ENCODE results near the gene EBP.

DNA sequence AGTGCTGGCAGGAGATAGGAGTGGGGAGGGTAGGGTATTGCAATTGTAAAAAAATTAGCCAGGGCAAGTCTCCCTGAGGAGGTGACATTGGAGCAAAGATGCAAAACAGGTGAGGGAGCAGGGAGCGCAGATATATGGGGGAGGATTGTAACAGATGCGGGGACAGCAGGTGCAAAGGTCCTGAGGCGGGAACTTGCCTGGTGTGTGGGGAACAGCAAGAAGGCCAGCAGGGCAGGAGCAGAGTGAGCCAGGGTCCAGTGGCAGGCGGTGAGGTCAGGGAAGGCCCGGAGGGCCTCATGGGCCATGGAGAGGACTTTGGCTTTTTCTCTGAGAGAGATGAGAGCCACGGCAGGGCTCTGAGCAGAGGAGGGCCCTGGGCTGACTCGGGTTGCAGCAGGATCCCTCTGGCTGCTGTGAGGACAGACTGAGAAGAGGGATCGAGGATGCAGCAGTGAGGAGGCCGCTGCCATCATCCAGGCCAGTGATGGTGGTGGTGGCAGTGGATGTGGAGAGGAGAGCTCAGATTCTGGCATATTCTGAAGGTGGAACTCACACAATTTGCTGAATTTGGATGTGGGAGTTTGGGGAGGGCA lies 6.6 kb upstream of the EBP start:
- TF ChIP-seq, protein P1, sequence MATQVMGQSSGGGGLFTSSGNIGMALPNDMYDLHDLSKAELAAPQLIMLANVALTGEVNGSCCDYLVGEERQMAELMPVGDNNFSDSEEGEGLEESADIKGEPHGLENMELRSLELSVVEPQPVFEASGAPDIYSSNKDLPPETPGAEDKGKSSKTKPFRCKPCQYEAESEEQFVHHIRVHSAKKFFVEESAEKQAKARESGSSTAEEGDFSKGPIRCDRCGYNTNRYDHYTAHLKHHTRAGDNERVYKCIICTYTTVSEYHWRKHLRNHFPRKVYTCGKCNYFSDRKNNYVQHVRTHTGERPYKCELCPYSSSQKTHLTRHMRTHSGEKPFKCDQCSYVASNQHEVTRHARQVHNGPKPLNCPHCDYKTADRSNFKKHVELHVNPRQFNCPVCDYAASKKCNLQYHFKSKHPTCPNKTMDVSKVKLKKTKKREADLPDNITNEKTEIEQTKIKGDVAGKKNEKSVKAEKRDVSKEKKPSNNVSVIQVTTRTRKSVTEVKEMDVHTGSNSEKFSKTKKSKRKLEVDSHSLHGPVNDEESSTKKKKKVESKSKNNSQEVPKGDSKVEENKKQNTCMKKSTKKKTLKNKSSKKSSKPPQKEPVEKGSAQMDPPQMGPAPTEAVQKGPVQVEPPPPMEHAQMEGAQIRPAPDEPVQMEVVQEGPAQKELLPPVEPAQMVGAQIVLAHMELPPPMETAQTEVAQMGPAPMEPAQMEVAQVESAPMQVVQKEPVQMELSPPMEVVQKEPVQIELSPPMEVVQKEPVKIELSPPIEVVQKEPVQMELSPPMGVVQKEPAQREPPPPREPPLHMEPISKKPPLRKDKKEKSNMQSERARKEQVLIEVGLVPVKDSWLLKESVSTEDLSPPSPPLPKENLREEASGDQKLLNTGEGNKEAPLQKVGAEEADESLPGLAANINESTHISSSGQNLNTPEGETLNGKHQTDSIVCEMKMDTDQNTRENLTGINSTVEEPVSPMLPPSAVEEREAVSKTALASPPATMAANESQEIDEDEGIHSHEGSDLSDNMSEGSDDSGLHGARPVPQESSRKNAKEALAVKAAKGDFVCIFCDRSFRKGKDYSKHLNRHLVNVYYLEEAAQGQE (IDR thresholded peaks at IDR 0.05; ENCODE audit: insufficient replicate concordance, low read depth) = no peak
- TF ChIP-seq POLR2AphosphoS5 (IDR thresholded peaks at IDR 0.05; ENCODE audit: low read depth) (no peak), SPI1 (IDR thresholded peaks at IDR 0.05; ENCODE audit: borderline replicate concordance, low read depth) (no peak)
- TF ChIP-seq, protein P2, sequence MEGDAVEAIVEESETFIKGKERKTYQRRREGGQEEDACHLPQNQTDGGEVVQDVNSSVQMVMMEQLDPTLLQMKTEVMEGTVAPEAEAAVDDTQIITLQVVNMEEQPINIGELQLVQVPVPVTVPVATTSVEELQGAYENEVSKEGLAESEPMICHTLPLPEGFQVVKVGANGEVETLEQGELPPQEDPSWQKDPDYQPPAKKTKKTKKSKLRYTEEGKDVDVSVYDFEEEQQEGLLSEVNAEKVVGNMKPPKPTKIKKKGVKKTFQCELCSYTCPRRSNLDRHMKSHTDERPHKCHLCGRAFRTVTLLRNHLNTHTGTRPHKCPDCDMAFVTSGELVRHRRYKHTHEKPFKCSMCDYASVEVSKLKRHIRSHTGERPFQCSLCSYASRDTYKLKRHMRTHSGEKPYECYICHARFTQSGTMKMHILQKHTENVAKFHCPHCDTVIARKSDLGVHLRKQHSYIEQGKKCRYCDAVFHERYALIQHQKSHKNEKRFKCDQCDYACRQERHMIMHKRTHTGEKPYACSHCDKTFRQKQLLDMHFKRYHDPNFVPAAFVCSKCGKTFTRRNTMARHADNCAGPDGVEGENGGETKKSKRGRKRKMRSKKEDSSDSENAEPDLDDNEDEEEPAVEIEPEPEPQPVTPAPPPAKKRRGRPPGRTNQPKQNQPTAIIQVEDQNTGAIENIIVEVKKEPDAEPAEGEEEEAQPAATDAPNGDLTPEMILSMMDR (IDR thresholded peaks at IDR 0.05; ENCODE audit: insufficient read depth, low read length) = no peak

All from HL-60 (cell line).